ENCODE data around the gene DVL2. TPM values are rescaled to one million over a fixed set of nuclear protein-coding genes. Genes with fewer than 3 reads are reported as not detected.

DVL2 gene
- total RNA-seq, 4 donors from 2014 or later = 35.9 to 182 (median 69.2) TPM

- DNase-seq = no peak
- Histone ChIP-seq H3K4me1 (peaks cover 18 to 30% (median 26%) of the 10 kb centered on the region in 4 donors), H3K27ac (peak overlapping the region; percentile 91 to 99 (median 98)), H3K36me3 (peaks cover 0 to 35% (median 17%) of the 10 kb centered on the region in 4 donors), H3K9me3 (no peaks in the 10 kb centered on the region), H3K4me3 (peak overlapping the region; percentile 38 to 95 (median 72)), H3K27me3 (no peaks in the 10 kb centered on the region)
- TF ChIP-seq CTCF (IDR thresholded peaks at IDR 0.05) (peak in 1 of 5 experiments; percentile 23), EP300 (IDR thresholded peaks at IDR 0.05; ENCODE audit: low read depth) (no peak), POLR2A (IDR thresholded peaks at IDR 0.05) (no peak), POLR2AphosphoS5 (IDR thresholded peaks at IDR 0.05) (no peak)
- in situ Hi-C loops (cut with MboI; ENCODE audit: low pct_ligation_motif_present in 1 of 4, low pct_unique_long_range_greater_than_20kb in 1 of 4, low sequenced_read_pairs in 3 of 4) = loop anchor here in 1 of 4 donors (25.0 kb wide), 1 partner anchor 894 kb away; no protein-coding TSS in a partner anchor
- 17 to 32% methylated on average over 2 of the region's 2 CpGs for WGBS, 2 donors (ENCODE audit: low coverage in 1 of 2)
- intact Hi-C loops (cut with DNase I; ENCODE audit: low total_unique reads) = loop anchor here (5.0 kb wide), 1 partner anchor 599 kb away; no protein-coding TSS in a partner anchor
Measured at GRCh38 chr17:7243453-7243729, 9.1 kb upstream of the DVL2 start.

GRCh38 chr17:7242717-7243452, 8.6 kb upstream of the DVL2 start:
- in situ Hi-C loops (cut with MboI; ENCODE audit: low pct_ligation_motif_present in 1 of 4, low pct_unique_long_range_greater_than_20kb in 1 of 4, low sequenced_read_pairs in 3 of 4) (loop anchor here in 1 of 4 donors (25.0 kb wide), 1 partner anchor 894 kb away; no protein-coding TSS in a partner anchor), intact Hi-C loops (cut with DNase I; ENCODE audit: low total_unique reads) (loop anchor here (5.0 kb wide), 1 partner anchor 599 kb away; no protein-coding TSS in a partner anchor)
- H3K27me3 ChIP-seq = no peaks in the 10 kb centered on the region
- H3K36me3 ChIP-seq = peaks cover 0 to 35% (median 17%) of the 10 kb centered on the region in 4 donors
- H3K4me1 ChIP-seq = peaks cover 18 to 29% (median 26%) of the 10 kb centered on the region in 4 donors
- WGBS, 2 donors (ENCODE audit: low coverage in 1 of 2) = 0 to 1% methylated on average over 7 to 47 of the region's 49 CpGs
- H3K9me3 ChIP-seq = no peaks in the 10 kb centered on the region
- peak; percentile 90 to 95 (median 91) for TF ChIP-seq POLR2AphosphoS5 (IDR thresholded peaks at IDR 0.05)
- TF ChIP-seq CTCF (IDR thresholded peaks at IDR 0.05) = peak in 2 of 5 experiments; percentile 4 to 39
- TF ChIP-seq POLR2A (IDR thresholded peaks at IDR 0.05) = peak; percentile 79
- peak; percentile 60 for TF ChIP-seq EP300 (IDR thresholded peaks at IDR 0.05; ENCODE audit: low read depth)
- DNase-seq = peak; percentile 97
- peak overlapping the region; percentile 38 to 95 (median 72) for H3K4me3 ChIP-seq
- peak overlapping the region; percentile 91 to 99 (median 98) for H3K27ac ChIP-seq

GRCh38 chr17:7241783-7242716, 7.7 kb upstream of the DVL2 start, which contains the start of gene GABARAP:
Gene GABARAP (minus strand): TSS chr17:7242449. CDS start chr17:7242330, 119 bp downstream.
- H3K27ac ChIP-seq = peak within 1 kb of the TSS; percentile 91 to 99 (median 98)
- TF ChIP-seq CTCF (IDR thresholded peaks at IDR 0.05) (no peak), POLR2AphosphoS5 (IDR thresholded peaks at IDR 0.05) (peak in 2 of 3 donors; percentile 65 to 72), POLR2A (IDR thresholded peaks at IDR 0.05) (peak; percentile 73)
- peak within 1 kb of the TSS; percentile 64 to 95 (median 82) for H3K4me3 ChIP-seq
- no peaks in the 10 kb centered on the region for H3K9me3 ChIP-seq
- WGBS, 2 donors (ENCODE audit: low coverage in 1 of 2) = 0 to 2% methylated on average over 6 to 57 of the region's 62 CpGs
- H3K36me3 ChIP-seq = peaks cover 0 to 35% (median 17%) of the 10 kb centered on the region in 4 donors
- intact Hi-C loops (cut with DNase I; ENCODE audit: low total_unique reads) = loop anchor here (5.0 kb wide), 1 partner anchor 600 kb away; no protein-coding TSS in a partner anchor
- in situ Hi-C loops (cut with MboI; ENCODE audit: low pct_ligation_motif_present in 1 of 4, low pct_unique_long_range_greater_than_20kb in 1 of 4, low sequenced_read_pairs in 3 of 4) = loop anchor here in 1 of 4 donors (25.0 kb wide), 1 partner anchor 895 kb away; no protein-coding TSS in a partner anchor
- peak; percentile 96 for DNase-seq
- H3K27me3 ChIP-seq = no peaks in the 10 kb centered on the region
- H3K4me1 ChIP-seq = peaks cover 23 to 35% (median 32%) of the 10 kb centered on the region in 4 donors
